Measurements from ENCODE around the gene HIF1AN. TPM values are rescaled to one million over a fixed set of nuclear protein-coding genes. Genes with fewer than 3 reads are reported as not detected.

Gene HIF1AN
- total and polyA plus RNA-seq, 2 of the 8 experiments (the other 6 are each of a cell fraction or from before 2014, with no cell fraction given) = 10.9 to 62.8 TPM

- no peak overlapping the region for H2BK12ac ChIP-seq (ENCODE audit: low read depth, low read length)
- no peak overlapping the region for H4K5ac ChIP-seq (ENCODE audit: insufficient read length, low read depth, low read length)
- no peaks in the 10 kb centered on the region; the same call in 1 of the 2 replicates for H3K23me2 ChIP-seq (ENCODE audit: low read depth, low read length)
- no peaks in the 10 kb centered on the region for H3K9me3 ChIP-seq (ENCODE audit: insufficient read depth in 2 of 2, low read depth in 1 of 2, low read length in 1 of 2)
- no peak overlapping the region for H3K4me3 ChIP-seq (ENCODE audit: extremely low read depth in 1 of 4, insufficient read depth in 2 of 4, low read depth in 3 of 4, low read length in 4 of 4)
- H4K91ac ChIP-seq (replicated peaks; ENCODE audit: insufficient read length, low read length) = no peak overlapping the region
- no peaks in the 10 kb centered on the region for H4K20me1 ChIP-seq (replicated peaks in 1 of 2; ENCODE audit: control insufficient read depth in 1 of 2, insufficient read depth in 2 of 2, low read length in 2 of 2)
- FAIRE-seq (no peak), DNase-seq (ENCODE audit: low read depth in 1 of 2, low spot score in 2 of 2) (no peak)
- H2BK120ac ChIP-seq (replicated peaks; ENCODE audit: low read depth, low read length) = no peak overlapping the region
- H3K4me1 ChIP-seq (replicated peaks in 1 of 4; ENCODE audit: control insufficient read depth in 3 of 4, insufficient read depth in 4 of 4, low read length in 3 of 4) = no peaks in the 10 kb centered on the region
- H3K36me3 ChIP-seq (ENCODE audit: control insufficient read depth in 2 of 4, insufficient read depth in 4 of 4, low read length in 3 of 4) = no peaks in the 10 kb centered on the region
- H3K23ac ChIP-seq (ENCODE audit: insufficient read length) = no peak overlapping the region
- ChIA-PET CTCF (ENCODE audit: partially characterized antibody) (interaction anchor here (0.7 to 11.2 kb wide), 7 partner anchors 9 to 67 kb away, joined by 3 to 163 read pairs (median 10); partner anchors contain the start of gene SEC31B), POLR2A (ENCODE audit: partially characterized antibody) (interaction anchor here (1.0 to 2.0 kb wide), 2 partner anchors 13 to 25 kb away, joined by 3 to 5 read pairs; no protein-coding TSS in a partner anchor)
- no peak overlapping the region for H2AK5ac ChIP-seq (ENCODE audit: low read depth, low read length)
- no peak overlapping the region for H2BK5ac ChIP-seq (ENCODE audit: low read depth, low read length)
- peaks cover 2 to 28% (median 6%) of the 10 kb centered on the region in 4 experiments; a peak in 5 of 7 replicates for H3K27me3 ChIP-seq (replicated peaks in 1 of 4; ENCODE audit: control insufficient read depth in 3 of 4, extremely low read depth in 1 of 4, insufficient read depth in 3 of 4, low read length in 3 of 4)
- H3K27ac ChIP-seq (ENCODE audit: low read depth, low read length) = no peak overlapping the region
- TF ChIP-seq EZH2 (IDR thresholded peaks at IDR 0.05; ENCODE audit: low read depth, low read length, severe bottlenecking) (no peak), KDM1A (IDR thresholded peaks at IDR 0.05; ENCODE audit: borderline replicate concordance, low read length) (no peak), CTCF (IDR thresholded peaks at IDR 0.05; ENCODE audit: control extremely low read depth in 1 of 3, insufficient read depth in 1 of 3, low read depth in 1 of 3, low read length in 3 of 3) (no peak)
- H3K9ac ChIP-seq (replicated peaks in 1 of 4; ENCODE audit: extremely low read depth in 1 of 4, low read depth in 3 of 4, low read length in 3 of 4) = no peak overlapping the region
- H2BK15ac ChIP-seq (ENCODE audit: low read length) = no peak overlapping the region
- no peak overlapping the region for H2AFZ ChIP-seq (ENCODE audit: low read length)
- no peak overlapping the region for H3K4ac ChIP-seq (replicated peaks; ENCODE audit: insufficient read length, low read depth, low read length)
- no peak overlapping the region for H3K14ac ChIP-seq (ENCODE audit: insufficient read length)
- H3K18ac ChIP-seq (ENCODE audit: extremely low read depth, low read length) = no peak overlapping the region
- no peak overlapping the region for H3K4me2 ChIP-seq (ENCODE audit: insufficient read depth in 1 of 2, low read depth in 2 of 2, low read length in 2 of 2)
- no peaks in the 10 kb centered on the region for H3K79me2 ChIP-seq (ENCODE audit: control insufficient read depth in 1 of 2, insufficient read depth in 2 of 2, low read length in 2 of 2)
- no peak overlapping the region for H3K56ac ChIP-seq (replicated peaks; ENCODE audit: insufficient read length, low read depth, low read length)
- H4K8ac ChIP-seq (ENCODE audit: extremely low read depth, insufficient read depth, low read length) = no peak overlapping the region
- H2BK20ac ChIP-seq (ENCODE audit: low read length) = no peak overlapping the region
- no peaks in the 10 kb centered on the region for H3K79me1 ChIP-seq (ENCODE audit: low read depth, low read length)
Measured at GRCh38 chr10:100501423-100501822, 34.3 kb upstream of the HIF1AN start.

All from H1 (cell line).